Measurements from ENCODE around the gene GPR42. TPM values are rescaled to one million over a fixed set of nuclear protein-coding genes. Genes with fewer than 3 reads are reported as not detected.

GPR42 gene
- total and polyA plus RNA-seq, 10 of the 15 experiments (the other 5 are each of a cell fraction or from before 2014, with no cell fraction given): 0.13 TPM; not detected in 9

DNA sequence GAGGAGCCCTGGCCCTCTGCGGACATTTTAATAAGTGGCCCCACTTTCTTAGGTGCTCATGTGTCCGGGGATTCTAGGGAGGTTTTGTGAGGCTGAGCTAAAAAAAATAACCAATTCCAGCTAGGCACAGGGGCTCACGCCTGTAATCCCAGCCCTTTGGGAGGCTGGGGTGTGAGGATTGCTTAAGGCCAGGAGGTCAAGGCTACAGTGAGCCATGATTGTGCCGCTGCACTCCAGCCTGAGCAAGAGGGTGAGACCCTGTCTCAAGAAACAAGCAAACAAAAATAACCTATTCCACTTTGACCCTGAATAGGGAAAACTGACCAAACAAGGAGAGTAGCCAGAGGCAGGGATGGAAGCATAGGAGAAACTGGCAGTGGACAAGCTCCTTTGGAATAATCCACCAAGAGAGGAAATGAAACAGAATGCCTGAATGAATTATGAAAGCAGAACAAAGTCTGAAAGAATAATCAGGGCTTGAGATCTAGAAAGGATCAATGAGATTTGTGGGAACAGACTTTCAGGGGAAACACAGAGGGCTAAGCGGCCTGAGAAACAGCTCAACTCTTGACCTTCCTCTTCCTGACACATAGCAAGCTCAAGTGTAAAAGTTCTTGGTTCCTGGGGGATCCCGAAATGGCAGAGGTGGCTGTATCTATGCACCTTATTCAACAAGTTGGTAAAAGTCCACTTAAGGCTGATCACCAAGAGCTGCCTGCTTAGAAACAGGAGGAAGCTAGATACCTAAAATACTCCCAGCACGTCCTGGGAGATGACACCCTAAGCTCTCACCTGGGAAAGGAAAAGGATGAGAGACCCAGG, 47.1 kb downstream of the GPR42 start (continued):
- TF ChIP-seq ATF7 (IDR thresholded peaks at IDR 0.05; ENCODE audit: low read depth) (no peak), STAT1 (conservative IDR thresholded peaks at IDR 0.05) (no peak), FOS (IDR thresholded peaks at IDR 0.05; ENCODE audit: borderline replicate concordance, extremely low read depth, insufficient read length) (no peak), FOXM1 (IDR thresholded peaks at IDR 0.05; ENCODE audit: low read depth, low read length) (peak; percentile 90), SMARCA5 (IDR thresholded peaks at IDR 0.05) (no peak), SMAD1 (IDR thresholded peaks at IDR 0.05; ENCODE audit: low read depth, partially characterized antibody) (peak; percentile 46), ETV6 (conservative IDR thresholded peaks at IDR 0.05 in 1 of 2, IDR thresholded peaks at IDR 0.05 in 1 of 2; ENCODE audit: borderline replicate concordance in 1 of 2, low read depth in 1 of 2) (peak in 1 of 2 experiments; percentile 55; a peak in 2 of 4 replicates), BACH1 (IDR thresholded peaks at IDR 0.05; ENCODE audit: borderline replicate concordance) (no peak), CHD4 (IDR thresholded peaks at IDR 0.05) (no peak), ZNF622 (IDR thresholded peaks at IDR 0.05) (no peak), BCL11A (IDR thresholded peaks at IDR 0.05; ENCODE audit: low read depth, low read length) (peak; percentile 36; the same call in 1 of the 2 replicates), E2F4 (IDR thresholded peaks at IDR 0.05; ENCODE audit: low read depth, low read length) (no peak), MTA2 (IDR thresholded peaks at IDR 0.05; ENCODE audit: low read depth) (peak; percentile 73), YY1 (IDR thresholded peaks at IDR 0.05; ENCODE audit: low read depth, low read length) (0 out of 2 replicates have a peak, but pooled peaks have one; percentile 26), IRF3 (IDR thresholded peaks at IDR 0.05) (no peak), TCF12 (IDR thresholded peaks at IDR 0.05; ENCODE audit: low read depth, low read length) (peak; percentile 64), GABPA (IDR thresholded peaks at IDR 0.05; ENCODE audit: low read depth) (no peak), LARP7 (IDR thresholded peaks at IDR 0.05) (no peak), RAD51 (IDR thresholded peaks at IDR 0.05) (no peak), TCF7 (IDR thresholded peaks at IDR 0.05; ENCODE audit: borderline replicate concordance) (no peak)
- TF ChIP-seq, protein P1, sequence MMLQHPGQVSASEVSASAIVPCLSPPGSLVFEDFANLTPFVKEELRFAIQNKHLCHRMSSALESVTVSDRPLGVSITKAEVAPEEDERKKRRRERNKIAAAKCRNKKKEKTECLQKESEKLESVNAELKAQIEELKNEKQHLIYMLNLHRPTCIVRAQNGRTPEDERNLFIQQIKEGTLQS (IDR thresholded peaks at IDR 0.05; ENCODE audit: borderline replicate concordance, extremely low read depth, low read depth, low read length): no peak
- TF ChIP-seq, protein P2, sequence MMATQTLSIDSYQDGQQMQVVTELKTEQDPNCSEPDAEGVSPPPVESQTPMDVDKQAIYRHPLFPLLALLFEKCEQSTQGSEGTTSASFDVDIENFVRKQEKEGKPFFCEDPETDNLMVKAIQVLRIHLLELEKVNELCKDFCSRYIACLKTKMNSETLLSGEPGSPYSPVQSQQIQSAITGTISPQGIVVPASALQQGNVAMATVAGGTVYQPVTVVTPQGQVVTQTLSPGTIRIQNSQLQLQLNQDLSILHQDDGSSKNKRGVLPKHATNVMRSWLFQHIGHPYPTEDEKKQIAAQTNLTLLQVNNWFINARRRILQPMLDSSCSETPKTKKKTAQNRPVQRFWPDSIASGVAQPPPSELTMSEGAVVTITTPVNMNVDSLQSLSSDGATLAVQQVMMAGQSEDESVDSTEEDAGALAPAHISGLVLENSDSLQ (IDR thresholded peaks at IDR 0.05): 0 out of 2 replicates have a peak, but pooled peaks have one; percentile 5
- TF ChIP-seq, protein P3, sequence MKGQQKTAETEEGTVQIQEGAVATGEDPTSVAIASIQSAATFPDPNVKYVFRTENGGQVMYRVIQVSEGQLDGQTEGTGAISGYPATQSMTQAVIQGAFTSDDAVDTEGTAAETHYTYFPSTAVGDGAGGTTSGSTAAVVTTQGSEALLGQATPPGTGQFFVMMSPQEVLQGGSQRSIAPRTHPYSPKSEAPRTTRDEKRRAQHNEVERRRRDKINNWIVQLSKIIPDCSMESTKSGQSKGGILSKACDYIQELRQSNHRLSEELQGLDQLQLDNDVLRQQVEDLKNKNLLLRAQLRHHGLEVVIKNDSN (IDR thresholded peaks at IDR 0.05; ENCODE audit: borderline replicate concordance, extremely low read length, insufficient read depth, low read depth, low read length): no peak
- TF ChIP-seq, protein P4, sequence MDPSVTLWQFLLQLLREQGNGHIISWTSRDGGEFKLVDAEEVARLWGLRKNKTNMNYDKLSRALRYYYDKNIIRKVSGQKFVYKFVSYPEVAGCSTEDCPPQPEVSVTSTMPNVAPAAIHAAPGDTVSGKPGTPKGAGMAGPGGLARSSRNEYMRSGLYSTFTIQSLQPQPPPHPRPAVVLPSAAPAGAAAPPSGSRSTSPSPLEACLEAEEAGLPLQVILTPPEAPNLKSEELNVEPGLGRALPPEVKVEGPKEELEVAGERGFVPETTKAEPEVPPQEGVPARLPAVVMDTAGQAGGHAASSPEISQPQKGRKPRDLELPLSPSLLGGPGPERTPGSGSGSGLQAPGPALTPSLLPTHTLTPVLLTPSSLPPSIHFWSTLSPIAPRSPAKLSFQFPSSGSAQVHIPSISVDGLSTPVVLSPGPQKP (IDR thresholded peaks at IDR 0.05; ENCODE audit: low read depth, low read length): no peak

Data from GM12878 (cell line).